HG02885 (cell line): ENCODE data around the gene SLC25A41.

Experiments used
- ATAC-seq: cut with Tn5 transposase; IDR thresholded peaks from one replicate; pipeline ENCODE4 v1.9.1; 2021; ENCODE audit warnings: mild to moderate bottlenecking; ENCODE audit not compliant: unreplicated experiment, poor library complexity

Gene SLC25A41

DNA sequence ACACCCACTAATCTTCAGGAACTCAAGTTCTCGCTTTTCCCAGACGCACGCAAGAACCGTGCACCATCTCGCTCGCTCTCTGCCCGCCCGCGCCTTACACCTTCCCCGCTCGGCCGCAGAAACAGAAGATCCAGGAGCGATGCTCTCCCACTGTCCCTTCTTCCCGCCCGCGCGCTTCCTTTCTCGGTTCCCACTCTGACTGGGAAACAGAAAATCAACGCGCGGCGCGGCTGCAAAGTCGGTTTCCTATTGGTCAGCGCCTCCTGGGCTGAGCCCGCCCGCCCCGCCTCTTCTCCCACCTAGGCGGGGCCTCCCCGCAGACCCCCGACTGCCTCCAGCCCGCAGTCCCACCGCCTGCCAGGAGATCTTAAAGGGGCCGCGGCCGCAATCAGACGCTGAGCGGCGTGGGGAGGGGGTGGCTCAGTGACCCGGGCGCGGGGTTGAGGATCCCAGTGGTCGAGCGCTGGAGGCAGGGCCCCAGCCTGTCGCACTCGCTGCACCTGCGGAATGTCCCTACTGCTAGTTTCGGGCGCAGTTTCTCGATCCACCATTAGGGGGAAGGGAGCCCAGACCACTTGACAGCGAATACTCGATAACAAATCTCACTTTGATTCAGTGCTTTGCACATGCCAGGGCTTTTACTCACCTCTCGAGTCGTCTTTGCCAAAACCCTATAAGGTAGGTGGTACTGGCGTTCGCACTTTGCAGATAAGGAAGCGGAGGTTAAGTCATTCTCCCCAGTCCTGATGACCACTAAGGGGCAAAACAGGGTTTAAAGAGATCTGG is 26.7 kb upstream of the SLC25A41 start:
- peak; percentile 85 for ATAC-seq

GRCh38 chr19:6459262-6460098 is 25.9 kb upstream of the SLC25A41 start, which contains the start of gene SLC25A23:
TSS of gene SLC25A23 (minus strand) at chr19:6459792. CDS start at chr19:6459628, 164 bp downstream.
- ATAC-seq = peak; percentile 39

DNA sequence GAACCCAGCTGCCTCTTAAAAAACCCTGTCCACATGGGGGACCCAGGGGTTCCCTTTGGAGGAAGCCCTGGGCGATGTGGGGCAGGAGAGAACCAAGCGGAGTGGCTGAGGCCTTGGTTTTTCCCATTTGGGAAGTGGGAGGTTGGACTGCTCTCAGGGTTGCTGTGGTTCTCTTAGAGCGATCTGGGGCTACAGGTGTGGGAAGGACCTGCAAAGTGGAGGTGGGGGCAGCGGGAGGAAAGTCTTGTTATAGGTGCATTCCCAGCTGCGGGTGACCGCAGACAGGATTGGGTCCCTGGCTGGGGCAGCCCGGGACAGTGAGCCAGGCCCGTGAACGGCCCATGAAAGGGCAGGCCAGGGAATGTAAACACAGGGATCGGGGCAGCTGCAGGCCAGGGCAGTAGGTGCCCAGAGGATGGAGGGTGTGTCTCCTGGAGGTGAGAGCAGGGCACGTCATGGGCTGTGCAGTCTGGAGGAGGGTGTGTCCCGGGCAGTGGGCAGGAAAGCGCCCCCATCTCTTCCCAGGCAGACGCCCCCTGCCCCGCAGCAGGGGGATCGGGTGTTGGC is 25.2 kb upstream of the SLC25A41 start:
- ATAC-seq = no peak

- no peak for ATAC-seq
Measured at GRCh38 chr19:6457958-6458694, 24.6 kb upstream of the SLC25A41 start.

DNA sequence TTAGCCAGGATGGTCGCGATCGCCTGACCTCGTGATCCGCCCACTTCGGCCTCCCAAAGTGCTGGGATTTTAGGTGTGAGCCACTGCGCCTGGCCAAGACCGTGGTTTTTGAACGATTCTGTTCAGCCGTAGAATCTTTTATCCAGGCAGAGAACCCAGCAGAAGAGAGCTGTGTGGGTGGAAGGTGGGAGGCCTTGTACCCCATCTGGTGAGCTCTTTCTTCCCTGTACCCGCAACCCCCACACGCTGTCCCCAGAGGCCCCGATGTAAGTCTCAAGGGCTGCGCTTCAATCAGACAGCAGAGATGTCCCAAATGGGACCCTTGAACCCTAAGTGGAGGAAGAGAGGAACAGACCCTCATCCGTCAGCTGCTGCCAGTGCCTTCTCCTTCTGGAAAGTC is 22.4 kb upstream of the SLC25A41 start:
- ATAC-seq = no peak

DNA sequence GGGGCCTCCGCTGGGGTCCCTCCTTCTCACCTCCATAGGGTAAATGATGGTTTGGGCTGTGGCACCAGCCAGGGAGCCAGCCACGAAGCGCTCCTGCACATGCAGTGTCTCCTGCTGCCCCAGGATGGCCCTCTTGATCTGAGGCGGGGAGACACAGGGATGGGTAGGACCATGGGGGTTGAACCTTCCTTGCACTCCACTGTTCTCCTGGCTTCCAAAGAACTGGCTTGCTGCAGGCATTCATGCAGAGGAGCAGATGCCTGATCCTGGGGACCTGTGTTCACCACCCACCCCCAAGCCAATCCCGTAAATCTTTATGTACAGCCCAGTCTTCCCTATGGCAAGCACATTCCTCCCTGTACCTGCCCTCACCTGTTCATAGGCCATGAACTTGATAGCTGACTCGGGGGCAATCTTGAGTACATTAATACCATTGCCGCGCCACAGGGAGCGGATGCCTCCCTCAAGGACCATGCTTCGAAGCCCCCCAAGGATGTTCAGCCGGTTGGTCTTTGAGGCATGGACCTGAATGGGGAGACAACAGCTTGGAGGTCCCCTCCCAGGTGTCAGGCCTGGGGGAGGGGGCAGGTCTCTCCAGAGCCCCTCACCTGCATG is 20.5 kb upstream of the SLC25A41 start:
- no peak for ATAC-seq

- ATAC-seq = no peak
Measured at GRCh38 chr19:6452899-6453298, 19.3 kb upstream of the SLC25A41 start.

GRCh38 chr19:6452223-6452614 is 18.7 kb upstream of the SLC25A41 start:
- ATAC-seq = no peak

GRCh38 chr19:6451583-6452222 is 18.1 kb upstream of the SLC25A41 start:
- no peak for ATAC-seq

GRCh38 chr19:6450166-6450565 is 16.6 kb upstream of the SLC25A41 start:
- ATAC-seq = no peak

- no peak for ATAC-seq
Measured at GRCh38 chr19:6448045-6448444, 14.5 kb upstream of the SLC25A41 start.

- no peak for ATAC-seq
Measured at GRCh38 chr19:6446452-6446851, 12.9 kb upstream of the SLC25A41 start.

GRCh38 chr19:6443986-6444385 is 10.4 kb upstream of the SLC25A41 start:
- no peak for ATAC-seq

- no peak for ATAC-seq
Measured at GRCh38 chr19:6442087-6442688, 8.6 kb upstream of the SLC25A41 start.

DNA sequence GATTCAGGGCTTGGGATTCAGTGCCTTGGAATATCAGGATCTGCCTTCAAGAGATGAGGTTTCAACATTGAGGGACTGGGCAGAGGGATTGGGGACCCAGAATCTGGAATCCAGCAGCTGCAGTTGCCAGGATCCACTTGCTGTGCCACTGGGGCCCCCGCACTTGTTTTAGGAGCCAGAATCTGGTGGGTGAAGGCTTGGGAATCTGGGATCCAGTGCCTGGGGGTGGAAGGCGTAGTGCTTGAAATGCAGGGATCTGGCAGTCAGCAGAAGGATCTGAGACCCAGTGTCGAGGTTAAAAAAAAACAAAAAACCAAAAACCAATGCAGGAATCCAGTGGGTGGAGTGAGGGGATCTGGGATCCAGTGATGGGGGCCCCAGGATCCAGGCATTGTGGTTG is 7.3 kb upstream of the SLC25A41 start:
- ATAC-seq = no peak

- no peak for ATAC-seq
Measured at GRCh38 chr19:6439743-6440142, 6.2 kb upstream of the SLC25A41 start.

GRCh38 chr19:6433165-6433564 is 398 bp downstream of the SLC25A41 start:
- ATAC-seq = no peak

- ATAC-seq = no peak
Measured at GRCh38 chr19:6431891-6432290, 1.7 kb downstream of the SLC25A41 start.
